DMS 273 (cell line): ENCODE data around the gene PCDHB8.
"Not testable (repeated sequence)": the region's sequence is repeated elsewhere in the genome, so short reads cannot be mapped to it uniquely, and the experiment has no call there.

Experiments used
- DNase-seq: peaks from one replicate; lab custom pipeline; 2025; ENCODE audit not compliant: unreplicated experiment; lab: John Stamatoyannopoulos, UW

Gene PCDHB8

GRCh38 chr5:141225421-141225820 lies 47.8 kb downstream of the PCDHB8 start:
- not testable (repeated sequence) for DNase-seq
